OCI-M1 (cell line): ENCODE data around the gene TMPRSS7.

Experiments
- DNase-seq: peaks from one replicate; lab custom pipeline; 2025; lab: John Stamatoyannopoulos, UW

TMPRSS7 gene

GRCh38 chr3:112097378-112097777 is 62.8 kb downstream of the TMPRSS7 start:
- peak; percentile 5 for DNase-seq

DNA sequence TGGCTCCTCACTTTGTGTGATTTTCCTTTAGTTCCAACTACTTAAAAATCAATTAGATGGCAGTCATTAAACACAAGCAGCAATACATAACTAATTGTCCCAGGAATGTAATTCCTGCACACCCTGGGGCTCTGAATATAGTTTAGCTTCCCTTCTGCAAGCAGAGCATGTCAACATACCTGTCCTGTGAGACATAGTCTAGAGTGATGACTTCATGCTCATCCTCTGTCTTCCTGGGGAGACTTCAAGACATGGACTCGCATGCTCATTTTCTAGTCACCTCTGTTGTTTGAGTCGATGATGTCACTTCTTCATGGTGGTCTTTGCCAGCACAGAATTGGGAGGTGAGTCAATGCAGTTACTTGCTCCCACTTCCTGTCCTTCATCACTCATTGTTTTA is 67.4 kb downstream of the TMPRSS7 start:
- no peak for DNase-seq

DNA sequence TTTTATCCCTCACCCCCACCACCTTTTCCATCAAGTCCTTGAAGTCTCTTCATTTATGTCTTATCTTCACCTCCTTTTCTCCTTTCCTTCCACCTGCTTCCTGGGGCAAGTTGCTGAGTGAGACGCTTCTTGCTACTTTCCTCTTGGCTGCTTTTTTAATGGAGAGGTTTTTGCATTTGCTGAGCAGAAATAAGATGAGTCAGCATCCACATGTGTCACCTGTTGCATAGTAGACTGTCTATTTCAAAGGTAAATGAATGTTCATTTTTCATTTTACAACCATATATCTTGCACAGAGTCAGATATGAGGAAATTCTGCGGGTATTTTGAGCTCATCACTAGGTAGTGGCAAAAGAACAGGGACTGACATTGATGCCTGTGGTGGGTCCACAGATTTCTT is 70.2 kb downstream of the TMPRSS7 start:
- DNase-seq, result no peak

DNA sequence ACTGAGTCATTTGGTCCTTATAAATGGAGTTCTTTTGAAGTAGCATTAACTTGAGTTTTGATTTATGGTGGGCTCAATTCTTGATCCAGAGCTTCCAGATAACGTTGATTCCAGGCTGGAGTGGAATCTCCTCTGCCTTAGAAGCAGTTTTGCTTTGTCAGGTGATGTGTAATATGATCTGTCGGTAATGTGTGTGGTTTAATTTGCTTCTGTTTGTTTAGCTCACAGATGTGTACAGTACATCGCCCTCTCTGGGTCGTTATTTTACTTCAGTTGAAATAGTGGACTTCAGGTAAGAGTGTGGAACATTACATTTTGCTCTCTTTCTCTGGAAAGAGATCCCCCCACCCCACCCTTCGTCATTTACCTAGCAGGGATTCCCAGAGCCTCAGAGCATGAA is 74.8 kb downstream of the TMPRSS7 start:
- no peak for DNase-seq

GRCh38 chr3:112111785-112112402 is 77.4 kb downstream of the TMPRSS7 start:
- peak; percentile 71 for DNase-seq

GRCh38 chr3:112114576-112115160 is 80.1 kb downstream of the TMPRSS7 start:
- no peak for DNase-seq

DNA sequence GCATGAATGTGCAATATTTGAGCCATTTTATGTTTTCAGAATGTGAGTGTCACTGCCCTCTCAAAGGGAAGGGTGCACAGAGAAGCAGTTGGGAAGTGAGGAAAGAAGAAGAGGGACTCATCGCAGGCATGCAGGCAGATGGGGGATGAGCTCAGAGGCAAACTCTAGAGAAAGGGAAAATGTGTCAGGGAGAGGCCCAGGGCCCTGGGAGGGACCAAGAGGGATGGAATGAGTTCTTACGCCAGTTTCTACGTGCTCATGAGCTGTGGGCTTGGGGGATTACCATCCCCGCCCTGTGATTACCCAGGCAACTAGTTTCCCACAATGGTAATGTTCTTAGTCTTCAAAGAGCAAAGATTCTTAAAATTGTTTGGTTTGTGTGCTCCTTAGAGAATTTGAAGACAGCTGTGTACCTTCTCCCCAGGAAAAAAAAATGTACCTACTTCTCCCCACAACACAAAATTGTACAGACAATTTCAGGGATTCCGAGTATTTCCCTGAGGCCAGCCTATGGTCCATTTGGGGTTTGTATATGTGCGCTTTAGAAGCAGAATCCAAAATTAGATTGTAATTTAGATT is 80.7 kb downstream of the TMPRSS7 start:
- no peak for DNase-seq

DNA sequence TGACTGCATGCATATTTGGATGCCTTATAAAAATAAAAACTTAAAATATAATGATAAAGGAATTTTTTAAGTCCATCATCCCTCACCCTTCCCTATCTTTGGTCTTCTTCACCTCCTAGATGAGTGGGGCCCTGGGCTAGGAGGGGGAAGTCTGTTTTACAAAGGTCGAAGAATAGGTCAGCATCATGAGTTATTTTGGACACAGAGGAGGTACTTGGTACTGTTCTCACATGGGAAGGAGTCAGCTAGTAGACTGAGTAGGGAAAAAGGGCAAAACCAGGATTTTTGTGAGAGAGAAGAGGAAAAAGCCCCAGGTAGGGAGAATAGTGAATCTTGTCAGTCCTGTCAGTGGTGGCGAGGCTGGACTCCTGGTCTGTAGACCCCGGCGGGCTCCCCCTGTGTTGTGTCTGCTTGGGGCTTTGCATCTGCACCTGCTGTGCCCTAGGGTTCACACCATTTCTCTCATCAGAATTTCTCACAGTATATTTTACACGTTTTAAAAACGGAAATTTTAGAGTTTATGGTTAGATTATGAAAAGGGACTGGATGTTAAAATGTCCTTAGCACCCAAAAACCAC is 81.4 kb downstream of the TMPRSS7 start:
- no peak for DNase-seq

DNA sequence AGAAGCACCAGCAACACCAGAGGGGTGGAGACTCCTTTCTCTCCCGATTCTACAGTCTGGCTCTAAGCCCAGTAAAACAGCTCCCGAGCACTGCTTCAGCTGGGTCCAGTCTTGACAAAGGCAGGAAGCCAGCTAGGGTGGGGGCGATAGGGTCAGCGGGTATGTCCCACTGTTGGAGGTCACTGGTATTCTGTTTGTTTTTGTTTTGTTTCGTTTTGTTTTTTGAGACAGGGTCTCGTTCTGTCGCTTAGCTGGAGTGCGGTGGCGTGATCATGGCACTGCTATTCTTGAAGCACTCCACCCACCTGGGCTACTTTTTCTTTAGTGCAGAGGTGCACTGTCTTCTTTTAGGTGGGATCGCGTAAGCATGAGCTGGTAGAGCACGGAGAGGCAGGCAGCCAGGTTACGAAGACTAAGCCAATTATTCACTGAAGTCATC is 82.2 kb downstream of the TMPRSS7 start:
- DNase-seq, result no peak

- DNase-seq, result no peak
Observed at GRCh38 chr3:112117415-112117814, 82.9 kb downstream of the TMPRSS7 start.

GRCh38 chr3:112117841-112118571 is 83.5 kb downstream of the TMPRSS7 start:
- peak; percentile 25 for DNase-seq

- DNase-seq, result no peak
Observed at GRCh38 chr3:112119962-112120836, 85.7 kb downstream of the TMPRSS7 start.

- no peak for DNase-seq
Observed at GRCh38 chr3:112121577-112122547, 87.3 kb downstream of the TMPRSS7 start.

DNA sequence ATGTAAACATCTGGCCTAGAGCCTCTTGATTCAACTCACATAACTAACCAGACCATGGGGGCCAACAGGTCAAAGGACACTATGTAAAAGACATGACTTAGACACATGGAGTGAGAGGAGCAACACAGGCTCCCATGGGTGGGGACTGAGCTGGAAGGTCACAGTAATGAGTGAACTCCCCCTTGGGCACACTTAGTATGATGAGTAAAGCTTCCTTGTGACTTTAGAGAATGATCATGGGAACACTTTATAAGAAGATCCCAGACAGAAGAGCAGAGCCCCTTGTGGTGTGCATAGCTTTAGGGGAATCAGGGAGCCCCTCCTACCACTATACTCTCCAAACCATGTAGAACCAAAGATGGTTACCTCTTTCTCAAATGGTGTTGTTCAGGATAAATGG is 88.3 kb downstream of the TMPRSS7 start:
- no peak for DNase-seq

GRCh38 chr3:112123548-112123947 is 89.0 kb downstream of the TMPRSS7 start:
- no peak for DNase-seq

DNA sequence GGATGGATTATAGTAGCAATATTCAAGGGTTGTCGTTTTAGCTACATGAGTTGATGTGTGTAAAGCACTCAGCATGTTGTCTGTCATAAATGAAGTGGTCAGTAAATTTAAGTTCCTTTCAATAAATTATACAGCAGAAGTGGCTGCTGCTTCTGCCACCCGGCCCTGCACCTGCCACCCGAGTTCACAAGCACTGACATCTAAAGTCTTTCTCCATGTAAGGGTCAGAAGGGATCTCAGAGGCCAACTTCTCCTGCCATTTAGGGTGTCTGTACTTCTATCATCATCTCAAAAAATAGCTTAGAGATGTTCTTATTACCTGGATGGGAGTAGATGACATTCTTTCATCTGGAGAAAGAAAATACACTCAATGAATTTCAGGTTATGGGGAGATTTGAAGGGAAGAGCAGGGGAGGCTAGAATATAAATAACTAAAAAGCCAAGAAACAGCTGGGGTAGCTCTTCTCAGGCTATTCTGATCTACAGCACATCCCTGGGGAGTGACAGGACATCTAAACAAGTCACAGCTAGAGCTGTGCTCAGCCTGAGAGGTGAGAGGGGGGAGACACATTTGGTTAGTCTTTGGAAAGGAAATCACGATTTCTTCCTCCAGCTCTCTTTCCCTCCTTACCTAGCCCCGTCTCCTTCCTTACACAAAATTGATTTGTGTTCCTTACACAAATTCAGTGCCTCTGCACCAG is 90.5 kb downstream of the TMPRSS7 start:
- DNase-seq, result no peak

DNA sequence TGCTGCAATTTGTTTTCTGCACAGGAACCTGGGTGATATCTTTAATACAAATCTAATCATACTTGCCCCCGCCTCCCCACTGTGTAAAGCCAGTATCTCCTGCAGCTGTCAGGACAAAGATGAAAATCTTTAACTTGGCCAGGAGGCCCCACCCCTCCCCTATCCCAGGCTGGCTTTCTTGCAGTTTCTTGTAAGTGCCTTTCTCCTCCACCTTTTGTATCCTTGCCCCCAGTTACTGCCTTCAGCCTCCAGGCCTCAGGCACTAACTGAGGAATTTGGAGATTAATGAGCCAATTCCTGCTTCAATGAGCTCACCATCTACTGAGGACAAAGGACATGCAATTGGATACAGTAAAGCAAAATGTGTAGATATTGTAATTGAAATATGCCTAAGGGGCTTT is 92.0 kb downstream of the TMPRSS7 start:
- peak; percentile 4 for DNase-seq

GRCh38 chr3:112127522-112128494 is 93.3 kb downstream of the TMPRSS7 start:
- no peak for DNase-seq
